Epidermal melanocyte (primary cell): ENCODE measurements around the gene OPCML.
"Not testable (repeated sequence)": the region's sequence is repeated elsewhere in the genome, so short reads cannot be mapped to it uniquely, and the experiment has no call there.

Experiments used
- DNase-seq: peaks from one replicate; pipeline ENCODE4 v3.0.0; 2011; ENCODE audit warnings: low spot score; ENCODE audit not compliant: insufficient read length

OPCML gene

DNA sequence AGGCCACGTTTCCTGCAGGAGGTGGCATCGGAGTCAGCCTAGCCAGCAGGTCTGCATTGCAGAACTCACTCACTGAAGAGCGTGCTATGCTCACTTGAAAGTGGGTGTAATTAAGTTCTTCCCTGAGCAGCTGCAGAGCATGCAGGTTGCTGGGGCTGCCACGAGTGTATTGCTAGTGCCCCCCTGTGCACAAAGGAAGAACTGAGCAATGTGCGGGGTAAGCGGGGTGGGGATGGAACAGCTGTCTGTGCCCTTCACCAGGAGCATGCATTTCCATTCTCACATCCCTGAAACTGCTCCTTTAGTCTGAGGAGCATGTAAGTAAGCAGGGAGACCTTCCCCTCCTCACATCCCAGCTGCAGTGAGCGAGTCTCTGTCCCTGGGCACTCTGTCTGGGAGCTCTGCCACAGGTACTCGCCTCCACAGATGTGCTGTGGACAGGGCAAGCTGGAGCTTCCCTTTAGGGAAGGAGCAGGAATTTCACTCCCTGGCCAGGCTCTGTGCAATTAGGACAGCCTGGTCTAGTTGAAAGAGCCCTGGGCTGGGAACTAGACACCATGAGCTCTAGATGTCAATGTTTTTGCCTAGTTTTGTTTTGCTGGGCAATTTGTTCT, 1130.1 kb downstream of the OPCML start:
- no peak for DNase-seq

DNA sequence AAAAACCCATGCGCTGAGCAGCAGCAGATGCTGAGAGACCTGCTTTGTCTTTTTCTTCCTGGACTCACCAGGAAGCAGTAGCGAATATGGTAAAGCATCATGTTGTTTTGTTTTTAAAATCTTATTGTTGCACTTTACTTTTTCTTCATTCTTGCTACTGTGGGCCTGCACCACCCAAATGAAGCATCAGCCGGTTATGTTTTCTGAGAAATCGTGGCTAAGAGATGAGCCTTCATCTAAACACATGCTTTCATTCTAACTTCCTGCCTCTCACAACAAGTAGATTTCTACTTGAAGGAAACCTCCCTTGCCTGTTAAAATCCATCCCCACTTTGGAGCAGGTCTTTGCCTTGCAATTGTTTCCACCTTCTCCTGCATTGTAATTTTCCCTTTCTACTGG, 1136.0 kb downstream of the OPCML start:
- no peak for DNase-seq

DNA sequence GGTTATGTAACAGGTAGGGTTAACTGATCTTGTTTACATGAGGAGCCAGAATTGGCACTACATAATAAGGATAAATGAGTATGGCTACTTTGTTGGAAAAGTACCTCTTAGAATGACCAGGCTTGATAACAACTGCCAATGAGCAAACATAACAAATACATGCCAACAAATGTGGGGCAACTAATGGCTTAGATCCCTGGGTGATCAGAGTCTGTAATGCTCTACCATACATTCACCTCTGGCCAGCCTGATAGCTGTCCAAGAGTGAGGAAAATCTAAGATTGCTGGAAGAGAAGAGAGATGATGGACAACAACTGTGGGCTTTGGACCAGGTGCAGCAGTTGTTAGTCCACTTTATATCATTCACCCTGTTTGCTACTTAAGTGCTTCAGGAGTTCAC, 1136.9 kb downstream of the OPCML start:
- DNase-seq, result no peak

DNA sequence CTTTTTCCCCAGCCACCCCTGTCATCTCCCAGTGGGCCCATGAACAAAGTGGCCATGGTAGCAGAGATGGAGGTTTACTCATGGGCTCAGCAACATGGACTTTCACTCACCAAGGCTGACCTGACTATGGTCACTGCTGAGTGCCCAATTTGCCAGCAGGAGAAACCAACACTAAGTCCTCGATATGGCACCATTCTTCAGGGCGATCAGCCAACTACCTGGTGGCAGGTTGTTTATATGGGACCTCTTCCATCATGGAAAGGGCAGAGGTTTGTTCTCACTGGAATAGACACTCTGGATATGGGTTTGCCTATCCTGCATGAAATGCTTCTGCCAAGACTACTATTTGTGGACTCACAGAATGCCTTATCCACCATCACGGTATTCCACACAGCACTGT, 1152.8 kb downstream of the OPCML start:
- DNase-seq, result no peak

DNA sequence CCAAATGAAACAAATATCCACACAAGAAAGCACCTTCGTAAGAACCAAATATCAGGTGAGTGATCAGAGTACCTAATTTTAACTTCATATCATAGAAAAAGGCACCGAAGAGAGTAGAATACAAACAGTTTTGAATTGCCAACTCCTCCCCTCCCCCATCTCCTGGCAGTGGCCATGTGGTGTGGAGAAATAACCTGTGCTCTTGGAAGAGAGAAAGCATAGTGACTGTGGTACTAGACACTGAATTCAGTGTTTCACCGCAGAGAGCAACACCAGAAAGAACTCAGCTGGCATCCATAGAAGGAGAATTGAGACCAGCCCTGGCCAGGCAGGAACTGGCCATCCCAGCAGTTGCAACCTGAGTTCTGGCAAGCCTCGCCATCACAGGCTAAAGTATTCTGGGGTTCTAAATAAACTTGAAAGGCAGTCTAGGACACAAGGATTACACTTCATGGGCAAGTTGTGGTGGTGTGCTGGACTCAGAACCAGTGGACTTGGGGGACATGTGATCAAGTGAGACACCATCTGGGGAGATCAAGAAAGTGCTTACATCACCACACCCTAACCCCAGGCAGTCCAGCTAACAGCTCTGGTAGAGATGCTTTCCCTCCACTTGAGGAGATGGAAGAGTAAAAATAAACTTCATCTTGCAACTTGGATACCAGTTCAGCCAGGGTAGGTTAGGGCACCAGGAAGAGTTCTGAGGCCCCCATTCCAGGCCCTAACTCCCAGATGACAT, 1158.7 kb downstream of the OPCML start:
- no peak for DNase-seq

DNA sequence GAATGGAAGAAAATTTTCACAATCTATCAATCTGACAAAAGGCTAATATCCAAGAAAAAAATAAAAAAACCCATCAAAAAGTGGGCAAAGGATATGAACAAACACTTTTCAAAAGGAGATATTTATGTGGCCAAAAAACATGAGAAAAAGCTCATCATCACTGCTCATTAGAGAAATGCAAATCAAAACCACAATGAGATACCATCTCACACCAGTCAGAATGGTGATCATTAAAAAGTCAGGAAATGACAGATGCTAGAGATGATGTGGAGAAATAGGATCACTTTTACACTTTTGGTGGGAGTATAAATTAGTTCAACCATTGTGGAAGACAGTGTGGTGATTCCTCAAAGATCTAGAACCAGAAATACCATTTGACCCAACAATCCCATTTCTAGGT, 1162.2 kb downstream of the OPCML start:
- DNase-seq, result not testable (repeated sequence)

DNA sequence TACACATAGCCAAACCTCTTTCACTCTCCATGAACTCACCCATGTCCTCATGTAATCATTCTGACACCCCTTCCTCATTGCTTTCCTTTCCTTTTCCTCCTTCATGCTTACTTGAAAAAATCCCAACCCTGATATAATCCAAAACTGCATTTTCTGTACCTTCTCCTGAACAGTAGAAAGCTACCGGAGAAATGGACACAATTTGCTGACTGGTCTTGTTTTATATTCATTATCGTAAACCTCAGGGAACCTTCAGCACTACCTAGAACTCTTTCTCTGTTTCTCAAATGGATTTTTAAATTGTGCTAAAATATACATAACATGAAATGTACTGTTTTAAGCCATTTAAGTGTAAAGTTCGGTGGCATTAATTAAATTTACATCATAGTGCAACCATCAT, 1165.0 kb downstream of the OPCML start:
- no peak for DNase-seq

DNA sequence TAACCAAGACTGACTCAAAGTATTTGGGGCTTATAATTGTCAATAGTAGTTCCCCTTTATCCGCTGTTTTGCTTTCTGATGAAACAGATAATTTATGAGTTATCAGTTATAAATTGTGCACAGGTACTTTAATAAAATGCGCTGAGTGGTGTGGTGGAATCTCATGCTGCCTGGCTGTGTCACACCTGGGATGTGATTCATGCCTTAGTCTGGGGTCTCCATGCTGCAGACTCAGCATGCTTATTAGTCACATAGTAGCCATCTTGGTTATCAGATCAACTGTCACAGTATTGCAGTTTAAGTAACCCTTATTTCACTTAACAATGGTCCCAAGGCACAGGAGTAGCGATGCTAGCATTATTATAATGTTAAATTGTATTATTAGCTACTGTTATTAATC, 1166.7 kb downstream of the OPCML start:
- no peak for DNase-seq
